ENCODE data around the gene BBS1.

Gene BBS1

DNA sequence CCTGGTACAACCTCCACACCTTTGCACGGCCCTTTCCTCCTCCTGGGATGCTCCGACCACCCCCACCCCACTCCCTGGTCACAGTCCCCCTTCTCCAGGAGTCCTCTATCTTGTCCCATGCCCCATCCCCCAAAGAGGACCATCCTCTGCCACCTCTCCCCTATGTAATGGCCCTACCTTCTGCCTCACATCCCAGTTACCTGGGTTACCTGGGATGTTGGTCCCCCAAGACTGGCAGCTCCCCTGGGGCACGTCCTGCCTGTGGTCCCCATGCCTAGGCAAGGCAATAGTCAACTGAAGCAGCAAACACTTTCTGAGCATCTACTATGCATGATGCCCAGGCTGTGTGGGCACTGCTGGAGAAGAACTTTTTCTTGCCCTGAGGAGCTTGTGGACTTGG lies 45.0 kb downstream of the BBS1 start:
- DNase-seq: no peak

DNA sequence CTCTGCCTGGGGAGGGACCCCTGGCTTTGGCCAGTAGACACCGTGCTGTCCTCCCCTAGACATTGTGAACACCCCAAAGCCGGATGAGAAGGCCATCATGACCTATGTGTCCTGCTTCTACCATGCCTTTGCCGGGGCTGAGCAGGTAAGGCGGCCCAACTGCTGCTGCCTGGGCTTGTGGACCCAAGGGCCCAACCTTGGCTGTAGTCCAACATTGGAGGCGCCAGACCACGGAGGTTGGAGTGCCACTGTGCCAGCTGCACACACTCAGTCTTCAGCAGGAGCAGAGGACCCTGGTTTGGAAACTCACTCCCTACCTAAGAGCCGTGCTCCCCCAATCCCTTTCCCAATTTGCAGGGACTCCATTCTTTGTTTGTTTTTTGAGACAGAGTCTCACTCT lies 45.7 kb downstream of the BBS1 start:
- no peak for DNase-seq

DNA sequence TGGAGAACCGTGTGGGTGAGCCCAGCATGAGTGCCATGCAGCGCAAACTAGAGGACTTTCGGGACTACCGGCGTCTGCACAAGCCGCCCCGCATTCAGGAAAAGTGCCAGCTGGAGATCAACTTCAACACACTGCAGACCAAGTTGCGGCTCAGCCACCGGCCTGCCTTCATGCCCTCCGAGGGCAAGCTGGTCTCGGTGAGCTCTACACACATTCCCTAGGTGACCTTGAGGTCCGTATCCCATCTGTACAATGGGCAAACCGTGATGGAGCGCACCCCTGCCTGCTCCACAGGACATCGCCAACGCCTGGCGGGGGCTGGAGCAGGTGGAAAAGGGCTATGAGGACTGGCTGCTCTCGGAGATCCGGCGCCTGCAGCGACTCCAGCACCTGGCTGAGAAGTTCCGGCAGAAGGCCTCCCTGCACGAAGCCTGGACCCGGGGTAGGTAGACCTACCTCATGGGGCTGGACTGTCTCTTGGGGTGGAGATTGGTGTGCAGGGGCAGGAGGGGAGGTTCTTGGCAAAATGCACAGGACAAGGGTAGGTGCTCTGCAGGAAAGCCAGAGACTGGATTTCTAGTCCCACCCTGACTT lies 47.4 kb downstream of the BBS1 start:
- no peak for DNase-seq

DNA sequence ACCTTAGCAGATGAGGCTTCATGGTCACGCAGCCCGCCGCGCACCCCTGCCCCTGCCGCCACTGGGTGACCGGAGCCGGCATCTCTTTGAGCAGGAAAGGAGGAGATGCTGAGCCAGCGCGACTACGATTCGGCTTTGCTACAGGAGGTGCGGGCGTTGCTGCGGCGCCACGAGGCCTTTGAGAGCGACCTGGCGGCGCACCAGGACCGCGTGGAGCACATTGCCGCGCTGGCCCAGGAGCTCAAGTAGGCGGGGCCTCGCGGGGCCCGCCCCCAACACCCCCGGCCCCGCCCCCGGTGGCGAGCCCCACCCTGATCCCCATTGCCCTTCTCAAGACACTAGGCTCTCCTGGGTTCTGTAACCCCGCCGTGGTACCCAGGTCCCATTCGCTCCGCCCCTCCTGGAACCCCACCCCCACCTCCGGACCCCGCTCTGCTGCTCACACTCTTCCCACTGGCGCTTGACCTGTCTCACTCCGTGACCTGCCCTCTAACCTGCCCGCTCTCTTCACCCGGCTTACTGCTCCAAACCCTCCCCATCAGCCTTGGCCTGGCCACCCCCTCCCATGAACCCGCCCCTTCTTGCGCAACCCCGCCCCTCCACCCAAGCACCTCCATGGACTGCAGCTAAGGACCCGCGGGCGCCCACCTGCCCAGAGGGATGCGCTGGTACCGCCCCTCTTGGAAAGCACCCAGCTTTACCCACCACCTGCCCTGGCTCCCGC lies 48.9 kb downstream of the BBS1 start:
- peak; percentile 23 to 24 for DNase-seq

DNA sequence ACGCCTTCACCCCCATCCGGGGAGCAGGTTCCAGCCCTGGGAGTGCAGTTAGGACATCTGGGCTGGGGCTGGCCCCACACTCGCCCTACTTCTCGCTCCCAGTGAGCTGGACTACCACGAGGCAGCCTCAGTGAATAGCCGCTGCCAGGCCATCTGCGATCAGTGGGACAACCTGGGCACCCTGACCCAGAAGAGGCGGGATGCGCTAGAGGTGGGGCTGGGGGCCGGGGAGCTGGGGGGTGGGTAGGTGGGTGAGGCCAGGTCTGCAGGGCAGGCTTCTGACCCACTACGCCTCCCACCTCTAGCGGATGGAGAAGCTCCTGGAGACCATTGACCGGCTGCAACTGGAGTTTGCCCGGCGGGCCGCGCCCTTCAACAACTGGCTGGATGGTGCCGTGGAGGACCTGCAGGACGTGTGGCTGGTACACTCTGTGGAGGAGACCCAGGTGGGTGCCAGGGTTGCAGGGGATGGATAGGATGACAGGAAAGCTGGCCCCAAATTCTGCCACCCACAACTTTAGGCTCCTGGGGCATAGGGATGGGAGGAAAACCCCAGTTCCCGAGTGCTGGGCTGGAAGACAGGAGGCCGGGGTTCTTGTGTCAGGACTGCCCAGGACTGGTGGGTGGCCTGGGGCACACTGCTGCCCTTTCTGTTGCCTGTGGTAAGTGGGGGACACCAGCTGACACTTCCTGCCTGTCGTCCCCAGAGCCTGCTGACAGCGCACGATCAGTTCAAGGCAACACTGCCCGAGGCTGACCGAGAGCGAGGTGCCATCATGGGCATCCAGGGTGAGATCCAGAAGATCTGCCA lies 49.6 kb downstream of the BBS1 start:
- DNase-seq: no peak

DNA sequence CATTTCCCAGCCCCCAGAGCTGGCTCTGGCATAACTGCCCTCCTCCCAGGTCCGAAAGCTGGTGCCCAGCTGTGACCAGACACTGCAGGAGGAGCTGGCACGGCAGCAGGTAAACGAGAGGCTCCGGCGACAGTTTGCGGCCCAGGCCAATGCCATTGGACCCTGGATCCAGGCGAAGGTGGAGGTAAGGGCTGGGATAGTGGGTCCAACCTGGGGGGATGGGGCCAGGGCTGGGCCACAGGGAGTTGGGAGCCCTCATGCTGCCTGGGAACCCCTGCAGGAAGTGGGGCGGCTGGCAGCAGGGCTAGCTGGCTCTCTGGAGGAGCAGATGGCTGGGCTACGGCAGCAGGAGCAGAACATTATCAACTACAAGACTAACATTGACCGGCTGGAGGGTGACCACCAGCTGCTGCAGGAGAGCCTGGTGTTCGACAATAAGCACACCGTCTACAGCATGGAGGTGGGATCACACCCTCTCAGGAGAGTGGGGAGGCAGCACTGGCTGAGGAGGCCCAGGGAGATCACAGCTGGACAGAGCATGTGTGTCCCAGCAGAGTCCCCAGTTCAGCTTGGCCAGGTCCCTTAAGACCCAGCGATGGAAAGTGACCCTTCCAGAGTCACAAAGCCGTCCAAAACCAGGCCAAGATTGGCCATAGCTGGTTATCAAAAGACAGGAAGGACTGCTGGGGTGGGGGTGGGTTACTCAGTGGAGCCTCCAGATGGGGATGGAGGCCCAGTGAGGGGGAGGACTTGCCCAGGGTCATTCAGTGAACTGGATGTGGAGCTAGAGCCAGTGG lies 50.9 kb downstream of the BBS1 start:
- DNase-seq: no peak

DNA sequence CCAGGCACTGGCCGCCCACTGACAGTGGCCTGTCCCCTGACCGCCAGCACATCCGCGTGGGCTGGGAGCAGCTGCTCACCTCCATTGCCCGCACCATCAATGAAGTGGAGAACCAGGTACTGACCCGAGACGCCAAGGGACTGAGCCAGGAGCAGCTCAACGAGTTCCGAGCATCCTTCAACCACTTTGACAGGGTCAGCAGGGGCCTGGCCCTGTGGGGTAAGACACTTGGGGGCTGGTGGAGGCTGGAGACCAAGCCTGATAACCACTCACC lies 51.5 kb downstream of the BBS1 start:
- no peak for DNase-seq

DNA sequence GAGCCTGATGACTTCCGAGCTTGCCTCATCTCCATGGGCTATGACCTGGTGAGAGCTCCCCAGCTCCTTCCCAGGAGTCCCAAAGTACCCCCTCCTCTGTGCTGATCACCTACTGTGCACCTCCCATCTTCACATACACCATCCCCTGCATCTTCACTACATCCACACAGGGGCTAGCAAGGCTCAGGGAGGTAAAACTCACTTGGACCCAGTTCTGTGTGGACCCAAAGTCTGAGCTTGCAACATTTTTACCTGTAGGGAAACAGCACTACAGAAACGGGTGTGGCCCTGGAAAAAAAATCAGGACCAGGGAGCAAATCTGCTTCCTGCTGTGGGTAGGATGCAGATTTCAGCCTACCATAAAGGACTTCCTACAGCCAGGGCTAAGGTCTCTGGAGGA lies 51.8 kb downstream of the BBS1 start:
- DNase-seq: no peak

DNA sequence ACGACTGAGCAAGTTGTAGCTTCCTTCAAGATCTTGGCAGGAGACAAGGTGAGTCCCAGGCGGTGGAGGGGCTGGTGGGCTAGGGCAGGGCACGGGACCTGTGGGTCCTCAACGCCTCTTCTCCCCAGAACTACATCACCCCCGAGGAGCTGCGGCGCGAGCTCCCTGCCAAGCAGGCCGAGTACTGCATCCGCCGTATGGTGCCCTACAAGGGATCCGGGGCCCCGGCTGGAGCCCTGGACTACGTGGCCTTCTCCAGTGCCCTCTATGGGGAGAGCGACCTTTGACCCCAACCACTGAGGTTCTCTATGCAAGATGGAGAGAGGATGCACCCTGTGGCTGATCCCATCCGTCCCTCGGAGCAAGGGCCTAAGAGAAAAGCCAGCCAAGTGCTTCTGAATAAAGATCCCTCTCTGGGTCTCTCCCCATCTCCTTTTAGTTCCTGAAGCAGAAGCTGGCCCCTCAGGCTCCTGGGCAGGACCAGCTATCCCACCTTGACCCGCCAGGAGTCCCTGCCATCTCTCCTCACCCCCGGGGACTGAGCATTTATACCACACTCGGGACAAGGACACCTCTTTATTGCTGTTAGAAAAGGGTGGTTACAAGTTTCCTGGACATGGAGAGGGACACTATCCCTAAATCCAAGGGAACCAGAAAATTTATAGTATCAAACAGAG lies 52.6 kb downstream of the BBS1 start:
- no peak for DNase-seq

DNA sequence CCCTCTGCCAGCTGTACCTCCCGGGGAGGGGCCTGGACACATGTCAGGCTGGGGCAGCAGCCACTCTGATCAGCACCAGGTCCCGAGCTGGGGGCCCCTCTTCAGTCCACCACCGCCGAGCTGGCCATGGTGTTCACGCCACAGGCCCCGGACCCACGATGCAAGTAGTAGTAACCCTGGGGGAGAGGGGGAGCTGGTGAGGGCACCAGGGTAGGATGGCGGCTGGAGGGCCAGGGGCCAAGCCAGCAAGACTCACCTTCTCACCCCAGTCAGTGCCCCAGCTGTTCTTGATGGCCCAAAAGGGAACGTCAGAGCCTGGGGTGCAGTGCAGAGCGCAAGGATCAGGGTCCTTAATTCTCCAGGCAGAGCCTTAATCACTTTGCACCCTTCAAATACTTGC lies 53.4 kb downstream of the BBS1 start:
- DNase-seq: no peak

DNA sequence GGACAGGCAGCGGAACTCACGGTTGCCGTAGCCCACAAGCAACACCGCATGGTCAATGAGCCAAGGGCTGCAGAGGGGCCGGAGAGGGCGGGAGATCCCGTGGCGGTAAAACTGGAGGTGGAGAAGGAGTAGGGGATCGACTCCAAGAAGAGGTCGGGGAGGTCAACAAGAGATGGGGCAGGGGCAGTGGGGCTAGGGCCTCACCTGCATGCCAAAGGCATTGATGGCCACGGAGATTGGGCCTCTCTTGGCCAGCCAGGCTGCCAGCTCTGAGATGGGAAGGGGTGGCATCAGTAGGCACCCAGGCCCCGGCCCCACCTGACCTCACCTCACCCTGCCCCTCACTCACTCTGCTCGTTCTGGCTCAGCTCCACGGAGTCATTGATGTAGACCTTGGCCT lies 54.1 kb downstream of the BBS1 start:
- DNase-seq: no peak

DNA sequence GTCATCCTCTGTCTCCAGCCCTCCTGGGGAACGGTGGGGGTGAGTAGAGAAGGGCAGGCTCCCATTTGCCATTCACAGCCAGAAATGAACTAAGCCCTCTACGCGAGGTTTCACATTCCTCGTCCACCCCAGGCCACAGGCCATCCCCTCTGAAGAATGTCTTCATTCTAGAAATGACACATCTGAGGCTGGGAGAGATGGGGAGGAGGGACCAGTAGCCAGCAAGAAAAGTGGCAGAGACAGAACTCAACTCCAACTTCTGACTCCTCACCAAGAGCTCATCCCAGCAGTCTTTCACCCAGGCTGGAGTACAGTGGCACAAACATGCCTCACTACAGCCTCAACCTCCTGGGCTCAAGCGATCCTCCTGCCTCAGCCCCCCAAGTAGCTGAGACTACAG lies 54.5 kb downstream of the BBS1 start:
- DNase-seq: no peak

DNA sequence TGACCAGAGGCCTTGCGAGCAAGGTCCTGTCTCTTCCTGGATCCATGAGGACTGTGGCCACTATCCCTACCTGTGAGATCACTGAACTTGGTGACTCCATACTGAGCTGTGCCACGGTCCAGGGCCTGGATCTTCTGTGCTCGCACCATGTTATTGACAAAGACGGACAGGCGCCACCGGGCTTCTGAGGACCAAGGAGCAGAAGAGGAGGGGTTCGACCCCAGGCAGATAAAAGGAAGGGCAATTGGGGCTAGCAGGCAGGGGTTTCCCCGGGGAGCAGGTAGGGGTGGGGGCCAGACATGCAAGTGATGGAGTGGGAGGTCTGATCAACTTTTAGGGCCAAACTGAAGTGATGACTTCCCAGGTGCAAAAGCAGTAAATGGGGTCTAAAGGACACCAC lies 55.8 kb downstream of the BBS1 start:
- DNase-seq: no peak

DNA sequence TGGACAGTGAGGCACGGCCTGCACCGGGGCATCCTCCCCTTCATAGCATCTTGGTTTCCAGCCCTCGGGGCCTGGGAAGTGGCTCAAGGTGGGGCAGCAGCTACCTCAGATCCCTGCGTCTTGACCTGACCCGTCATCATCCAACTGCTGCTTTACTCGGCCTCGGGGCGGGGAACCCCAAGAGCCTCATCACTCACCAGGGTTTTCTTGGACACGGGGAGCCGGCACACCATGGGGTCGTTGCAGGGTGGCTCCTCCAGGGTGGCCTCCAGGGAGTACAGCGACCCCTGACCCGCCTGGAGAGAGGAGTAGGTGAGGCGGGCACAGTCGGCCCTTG lies 57.3 kb downstream of the BBS1 start:
- no peak for DNase-seq

DNA sequence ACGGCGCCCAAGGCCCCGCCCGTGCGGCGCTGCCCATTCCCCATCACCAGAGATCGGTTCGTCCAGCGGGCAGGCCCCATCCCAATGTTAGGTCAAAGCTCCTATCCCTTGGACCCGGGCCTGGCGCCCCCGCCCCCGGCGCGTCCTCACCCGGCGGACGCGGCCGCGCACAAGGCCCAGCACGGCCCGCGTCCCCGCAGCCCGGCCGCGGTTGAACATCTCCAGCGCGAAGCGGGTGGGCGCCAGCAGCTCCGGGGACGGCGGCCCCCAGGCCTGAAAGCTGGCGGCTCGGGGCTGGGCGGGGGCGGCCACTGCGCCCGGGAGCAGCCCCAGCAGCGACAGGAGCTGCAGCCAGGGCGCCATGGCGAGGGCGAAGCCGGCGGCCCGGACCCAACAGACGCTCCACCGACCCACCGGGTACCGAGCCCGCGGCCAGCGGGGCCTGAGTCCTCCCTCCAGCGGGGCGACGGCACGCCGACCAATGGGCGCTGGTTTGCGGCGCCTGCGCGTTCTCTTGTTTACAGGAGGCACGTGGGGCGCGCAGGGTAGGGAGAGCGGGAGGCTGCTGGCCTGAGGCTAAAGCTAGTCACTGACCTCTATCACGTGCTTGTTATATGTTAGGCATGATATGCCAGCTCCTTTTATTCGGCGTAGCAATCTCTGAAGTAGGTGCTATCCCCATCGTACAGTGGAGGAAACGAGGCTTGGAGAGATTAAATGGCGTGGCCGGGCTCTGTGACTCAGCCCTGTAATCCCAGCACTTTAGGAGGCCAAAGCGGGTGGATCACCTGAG lies 57.9 kb downstream of the BBS1 start, which contains the start of gene CTSF:
Gene CTSF (minus strand): TSS at position 483 of the 793 bp plus-strand sequence. CDS start 120 bp downstream, at position 363.
- DNase-seq: peak; percentile 75 to 79

DNA sequence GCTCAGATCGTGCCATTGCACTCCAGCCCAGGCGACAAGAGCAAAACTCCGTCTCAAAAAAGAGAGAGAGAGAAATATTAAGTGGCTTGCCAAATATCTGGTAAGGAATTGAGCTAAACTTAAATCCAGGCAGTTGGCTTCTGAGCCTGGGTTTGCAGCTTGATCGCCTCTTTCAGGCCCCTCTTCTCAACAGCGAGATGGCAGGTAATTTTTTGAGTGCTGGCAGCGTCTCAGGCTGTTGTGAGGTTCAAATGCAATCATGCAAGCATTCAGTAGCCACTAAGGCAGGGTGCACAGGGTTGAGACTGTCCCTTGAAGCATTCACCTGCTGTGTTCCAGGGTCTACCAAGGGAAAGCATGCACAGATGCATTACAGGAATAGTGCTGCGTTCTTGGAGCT lies 58.6 kb downstream of the BBS1 start:
- no peak for DNase-seq

DNA sequence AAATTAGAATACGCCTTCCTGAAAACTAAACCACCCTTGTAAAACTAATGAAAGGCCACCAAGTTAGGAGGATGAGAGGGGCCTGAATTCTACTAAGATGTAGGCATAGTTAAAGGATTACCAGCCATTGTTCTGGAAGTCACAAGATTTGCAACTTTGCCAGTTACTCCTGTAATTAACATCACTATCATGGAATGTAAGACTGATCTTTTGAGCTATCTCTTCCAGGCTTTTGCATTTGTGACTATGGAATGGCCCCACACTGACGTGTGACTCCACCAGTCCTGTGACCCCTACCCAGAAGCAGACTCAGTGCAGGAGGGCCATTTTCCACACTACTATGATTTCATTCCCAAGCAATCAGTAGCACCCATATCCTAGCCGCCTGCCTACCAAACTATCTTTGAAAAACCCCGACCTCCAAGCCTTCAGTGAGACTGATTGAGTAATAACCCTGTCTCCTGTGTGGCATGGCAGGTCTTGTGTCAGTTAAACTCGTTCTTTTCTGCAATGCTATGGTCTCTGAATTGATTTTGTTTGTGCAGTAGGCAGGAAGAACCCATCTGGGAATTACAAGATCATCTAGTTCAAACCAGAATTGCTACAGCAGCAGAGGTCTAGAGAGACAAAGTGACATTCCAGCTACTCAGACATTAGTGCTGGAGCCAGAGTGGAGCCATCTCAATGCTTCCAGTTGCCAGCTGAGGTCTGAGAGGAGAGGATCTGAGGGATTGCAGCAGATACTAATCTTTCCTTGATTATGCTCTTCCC lies 59.8 kb downstream of the BBS1 start:
- no peak for DNase-seq

DNA sequence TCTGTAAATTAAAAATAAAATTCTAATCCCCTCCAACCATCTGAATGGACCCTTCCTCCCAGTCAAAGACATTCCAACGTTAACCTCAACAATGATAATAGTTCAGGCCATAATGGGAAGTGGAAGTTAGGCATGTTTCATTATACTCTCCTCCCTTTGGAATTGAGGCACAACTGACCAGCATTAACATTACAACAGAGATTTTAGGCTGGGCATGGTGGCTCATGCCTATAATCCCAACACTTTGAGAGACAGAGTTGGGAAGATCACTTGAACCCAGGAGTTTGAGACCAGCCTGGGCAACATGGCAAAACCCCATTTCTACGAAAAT lies 60.4 kb downstream of the BBS1 start:
- DNase-seq: no peak

DNA sequence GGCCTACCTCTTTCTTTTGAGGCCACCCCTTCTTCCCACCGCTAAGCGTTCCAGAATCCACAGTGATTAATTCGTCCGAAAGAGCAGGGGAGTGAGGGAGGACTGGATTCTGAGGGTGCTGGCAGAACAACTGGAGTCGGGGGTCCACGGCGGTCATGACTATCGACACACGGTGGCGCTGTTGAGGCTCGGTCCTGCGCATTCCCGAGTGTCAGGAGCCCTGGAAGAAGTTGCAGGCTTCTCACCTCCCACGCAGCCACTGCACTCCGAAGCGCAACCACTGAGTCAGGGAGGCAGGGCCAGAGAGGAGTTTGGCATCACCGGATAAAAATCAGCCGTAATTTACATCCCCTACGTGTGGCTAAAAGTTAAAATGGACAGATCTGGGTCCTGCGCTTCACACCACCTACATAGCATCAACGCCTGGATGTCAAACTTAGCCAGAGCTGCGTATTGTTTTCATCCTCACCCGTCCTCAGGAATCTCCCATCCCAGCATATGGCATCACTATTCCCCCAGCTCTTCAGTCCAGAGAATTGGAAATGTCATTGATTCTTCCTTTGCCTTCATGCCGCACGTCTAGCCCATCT lies 68.7 kb downstream of the BBS1 start:
- DNase-seq: peak; percentile 90 to 93

DNA sequence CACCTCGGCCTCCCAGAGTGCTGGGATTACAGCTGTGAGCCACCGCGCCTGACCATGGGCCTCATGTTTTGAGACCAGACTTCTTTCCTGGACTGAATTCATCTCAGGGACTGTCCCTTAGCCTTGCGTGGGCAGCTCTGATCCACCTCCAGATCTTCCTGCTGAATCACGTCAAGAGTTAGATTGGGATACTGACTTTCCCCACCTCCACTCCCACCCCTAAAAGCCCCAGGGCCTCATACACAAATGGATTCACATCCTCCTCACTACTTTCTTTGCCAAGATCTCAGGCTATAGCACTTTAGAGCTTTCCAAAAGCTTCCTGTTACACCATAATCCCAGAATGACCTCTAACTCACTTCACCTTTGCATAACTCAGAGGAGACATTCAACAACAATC lies 70.4 kb downstream of the BBS1 start:
- DNase-seq: peak in 1 of 2 experiments; percentile 39

DNA sequence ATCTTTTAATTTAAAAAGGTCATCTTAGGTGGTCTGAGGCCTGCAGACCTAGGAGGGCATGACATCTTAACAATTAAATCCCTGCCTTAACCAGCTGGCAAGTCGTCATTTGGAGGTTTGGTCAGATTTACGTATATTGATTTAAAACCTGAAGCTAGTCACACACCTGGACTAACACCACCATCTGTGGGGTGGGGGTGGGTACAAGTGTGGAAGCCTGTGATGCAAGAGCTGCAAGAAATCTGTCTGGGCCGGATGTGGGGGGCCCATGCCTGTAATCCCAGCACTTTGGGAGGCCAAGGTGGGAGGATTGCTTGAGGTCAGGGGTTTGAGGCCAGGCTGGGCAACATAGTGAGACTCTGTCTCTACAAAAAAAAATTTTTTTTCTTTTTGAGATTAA lies 70.8 kb downstream of the BBS1 start:
- no peak for DNase-seq

Data from activated CD4-positive, alpha-beta T cell treated with anti-CD3 and anti-CD28 coated beads, Interleukin-2, amount 50 U/mL, for 48 hours (primary cell).